ACC112 (cell line): ENCODE data around the gene SPOCK2.
A peak's percentile ranks its signal among the peaks of the same experiment; 100 is the strongest.
"Not testable (repeated sequence)": the region's sequence is repeated elsewhere in the genome, so short reads cannot be mapped to it uniquely, and the experiment has no call there.

Experiments used
- H2AFZ ChIP-seq: fragments of 200-600 bp; sonication (generic); one replicate; pipeline ENCODE4 v1.6.0; 2017; ENCODE audit warnings: antibody characterized with exemption, low read length; ENCODE audit not compliant: unreplicated experiment
- H3K27ac ChIP-seq: fragments of 200-600 bp; sonication (generic); 2 replicates; pipeline ENCODE4 v1.5.1; 2014; ENCODE audit warnings: low read depth, mild to moderate bottlenecking, antibody characterized with exemption, low read length, moderate library complexity
- H3K27me3 ChIP-seq: fragments of 200-600 bp; sonication (generic); 2 replicates; pipeline ENCODE4 v1.6.1; 2014; ENCODE audit warnings: mild to moderate bottlenecking, antibody characterized with exemption, low read length, moderate library complexity, mixed read lengths; ENCODE audit not compliant: insufficient read depth
- H3K36me3 ChIP-seq: fragments of 200-600 bp; sonication (generic); 2 replicates; pipeline ENCODE4 v1.6.1; 2016; ENCODE audit warnings: mild to moderate bottlenecking, antibody characterized with exemption, low read length, moderate library complexity, mixed read lengths; ENCODE audit not compliant: insufficient read depth
- H3K4me1 ChIP-seq: fragments of 200-600 bp; sonication (generic); one replicate; pipeline ENCODE4 v1.6.1; 2016; ENCODE audit warnings: low read length, mixed read lengths; ENCODE audit not compliant: insufficient read depth, unreplicated experiment, control insufficient read depth
- H3K4me3 ChIP-seq: fragments of 200-600 bp; sonication (generic); 2 replicates; pipeline ENCODE4 v1.5.1; 2014; ENCODE audit warnings: mild to moderate bottlenecking, low read depth, low read length
- H3K79me2 ChIP-seq: fragments of 200-600 bp; sonication (generic); one replicate; pipeline ENCODE4 v1.6.0; 2016; ENCODE audit warnings: low read length; ENCODE audit not compliant: control insufficient read depth, unreplicated experiment, insufficient read depth

The SPOCK2 gene, protein sequence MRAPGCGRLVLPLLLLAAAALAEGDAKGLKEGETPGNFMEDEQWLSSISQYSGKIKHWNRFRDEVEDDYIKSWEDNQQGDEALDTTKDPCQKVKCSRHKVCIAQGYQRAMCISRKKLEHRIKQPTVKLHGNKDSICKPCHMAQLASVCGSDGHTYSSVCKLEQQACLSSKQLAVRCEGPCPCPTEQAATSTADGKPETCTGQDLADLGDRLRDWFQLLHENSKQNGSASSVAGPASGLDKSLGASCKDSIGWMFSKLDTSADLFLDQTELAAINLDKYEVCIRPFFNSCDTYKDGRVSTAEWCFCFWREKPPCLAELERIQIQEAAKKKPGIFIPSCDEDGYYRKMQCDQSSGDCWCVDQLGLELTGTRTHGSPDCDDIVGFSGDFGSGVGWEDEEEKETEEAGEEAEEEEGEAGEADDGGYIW

DNA sequence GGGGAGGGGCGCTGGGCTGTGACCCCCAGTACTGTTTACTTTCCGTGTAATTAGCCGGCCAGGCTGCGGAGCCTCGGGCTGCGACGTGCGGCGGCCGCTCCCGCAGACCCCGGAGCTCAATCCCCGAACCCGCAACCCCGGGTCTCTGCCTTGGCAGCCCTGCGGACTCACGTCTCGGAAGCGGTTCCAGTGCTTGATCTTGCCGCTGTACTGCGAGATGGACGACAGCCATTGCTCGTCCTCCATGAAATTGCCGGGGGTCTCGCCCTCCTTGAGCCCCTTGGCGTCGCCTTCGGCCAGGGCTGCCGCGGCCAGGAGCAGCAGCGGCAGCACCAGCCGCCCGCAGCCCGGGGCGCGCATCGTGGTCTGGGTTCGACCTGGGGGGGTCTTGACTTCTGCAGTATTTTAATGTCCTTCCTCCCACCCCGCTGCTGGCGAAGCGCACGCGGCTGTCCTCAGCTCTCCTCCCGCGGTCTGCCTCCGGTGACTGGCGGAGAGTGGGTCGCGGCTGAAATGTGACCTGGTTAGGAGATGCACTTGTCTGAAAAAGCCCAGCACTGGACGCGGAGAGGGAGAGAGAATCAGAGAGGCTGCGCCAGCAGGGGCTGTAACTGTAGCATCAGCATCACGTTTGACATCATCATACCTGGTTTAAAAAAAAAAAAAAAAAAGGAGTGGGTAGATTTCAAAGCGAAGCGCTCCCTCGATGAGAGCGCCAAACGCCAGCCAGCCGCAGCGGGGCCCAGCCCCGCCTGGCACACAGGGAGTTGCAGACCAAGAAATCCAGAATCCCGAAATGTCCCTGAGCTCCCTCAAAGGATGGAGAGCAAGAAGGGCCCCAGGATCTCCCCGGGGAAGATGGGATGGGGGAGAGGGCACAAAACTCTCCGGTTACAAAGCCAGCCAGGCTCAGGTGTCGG, at the start of gene SPOCK2:
TSS of gene SPOCK2 (minus strand) at position 583 of the 920 bp plus-strand sequence. CDS start at position 360, 223 bp downstream.
- Histone ChIP-seq H3K27me3 (peaks cover 39% of the 10 kb centered on the region), H3K79me2 (no peaks in the 10 kb centered on the region), H3K36me3 (no peaks in the 10 kb centered on the region), H3K4me3 (peak within 1 kb of the TSS; percentile 64), H2AFZ (no peak within 1 kb of the TSS), H3K27ac (no peak within 1 kb of the TSS), H3K4me1 (peaks cover 5% of the 10 kb centered on the region)

- H3K27ac ChIP-seq = no peak overlapping the region
- no peaks in the 10 kb centered on the region for H3K79me2 ChIP-seq
- no peaks in the 10 kb centered on the region for H3K27me3 ChIP-seq
- 0 out of 2 replicates have a peak, but pooled peaks cover 8% of the 10 kb centered on the region for H3K36me3 ChIP-seq
- peaks cover 12% of the 10 kb centered on the region for H3K4me1 ChIP-seq
- no peak overlapping the region for H2AFZ ChIP-seq
- H3K4me3 ChIP-seq = no peak overlapping the region
These were observed 49.2 kb upstream of the SPOCK2 start for GRCh38 chr10:72137583-72137982.

- H3K4me1 ChIP-seq = peaks cover 12% of the 10 kb centered on the region
- H3K36me3 ChIP-seq, H3K27me3 ChIP-seq, H3K27ac ChIP-seq, H3K4me3 ChIP-seq, H3K79me2 ChIP-seq, H2AFZ ChIP-seq: not testable (repeated sequence)
These were observed 47.9 kb upstream of the SPOCK2 start for GRCh38 chr10:72136225-72136624.

GRCh38 chr10:72134785-72135767, 46.7 kb upstream of the SPOCK2 start:
- H3K36me3 ChIP-seq = 0 out of 2 replicates have a peak, but pooled peaks cover 8% of the 10 kb centered on the region
- no peaks in the 10 kb centered on the region for H3K27me3 ChIP-seq
- no peak overlapping the region for H2AFZ ChIP-seq
- H3K79me2 ChIP-seq = no peaks in the 10 kb centered on the region
- H3K27ac ChIP-seq = no peak overlapping the region
- no peak overlapping the region for H3K4me3 ChIP-seq
- H3K4me1 ChIP-seq = peaks cover 12% of the 10 kb centered on the region

DNA sequence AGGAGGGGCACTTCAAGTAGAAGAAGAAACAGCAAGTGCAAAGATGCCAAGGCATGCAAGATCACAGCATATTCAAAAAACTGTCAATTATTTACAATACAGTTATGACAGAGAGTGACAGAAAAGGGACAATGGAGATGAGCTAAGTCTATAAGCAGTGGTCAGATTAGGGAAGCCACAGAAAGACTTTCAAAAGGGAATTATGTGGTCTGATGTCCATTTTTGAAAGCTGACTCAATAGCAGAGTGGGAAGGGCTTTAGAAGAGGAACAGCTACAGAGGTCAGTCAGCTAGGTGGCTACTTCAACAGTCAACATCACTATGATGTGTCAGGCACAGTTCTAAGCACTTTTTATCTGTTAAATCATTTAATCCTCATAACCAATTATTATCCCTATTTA, 45.2 kb upstream of the SPOCK2 start:
- H3K36me3 ChIP-seq = 0 out of 2 replicates have a peak, but pooled peaks cover 8% of the 10 kb centered on the region
- no peaks in the 10 kb centered on the region for H3K79me2 ChIP-seq
- peaks cover 12% of the 10 kb centered on the region for H3K4me1 ChIP-seq
- H3K27me3 ChIP-seq = no peaks in the 10 kb centered on the region
- H3K27ac ChIP-seq = no peak overlapping the region
- no peak overlapping the region for H3K4me3 ChIP-seq
- H2AFZ ChIP-seq = no peak overlapping the region

- H3K79me2 ChIP-seq = no peaks in the 10 kb centered on the region
- 0 out of 2 replicates have a peak, but pooled peaks cover 8% of the 10 kb centered on the region for H3K36me3 ChIP-seq
- H3K27ac ChIP-seq = no peak overlapping the region
- no peak overlapping the region for H2AFZ ChIP-seq
- H3K4me1 ChIP-seq = peaks cover 12% of the 10 kb centered on the region
- H3K27me3 ChIP-seq = no peaks in the 10 kb centered on the region
- no peak overlapping the region for H3K4me3 ChIP-seq
These were observed 44.5 kb upstream of the SPOCK2 start for GRCh38 chr10:72132854-72133253.

- Histone ChIP-seq H3K4me1 (peaks cover 5% of the 10 kb centered on the region), H2AFZ (no peak overlapping the region), H3K4me3 (no peak overlapping the region), H3K27me3 (no peaks in the 10 kb centered on the region), H3K79me2 (no peaks in the 10 kb centered on the region), H3K36me3 (no peaks in the 10 kb centered on the region), H3K27ac (no peak overlapping the region)
These were observed 39.2 kb upstream of the SPOCK2 start for GRCh38 chr10:72127571-72127970.

- H2AFZ ChIP-seq = no peak overlapping the region
- H3K4me1 ChIP-seq = peaks cover 5% of the 10 kb centered on the region
- no peak overlapping the region for H3K27ac ChIP-seq
- no peaks in the 10 kb centered on the region for H3K36me3 ChIP-seq
- H3K79me2 ChIP-seq = no peaks in the 10 kb centered on the region
- no peaks in the 10 kb centered on the region for H3K27me3 ChIP-seq
- no peak overlapping the region for H3K4me3 ChIP-seq
These were observed 38.5 kb upstream of the SPOCK2 start for GRCh38 chr10:72126872-72127232.

DNA sequence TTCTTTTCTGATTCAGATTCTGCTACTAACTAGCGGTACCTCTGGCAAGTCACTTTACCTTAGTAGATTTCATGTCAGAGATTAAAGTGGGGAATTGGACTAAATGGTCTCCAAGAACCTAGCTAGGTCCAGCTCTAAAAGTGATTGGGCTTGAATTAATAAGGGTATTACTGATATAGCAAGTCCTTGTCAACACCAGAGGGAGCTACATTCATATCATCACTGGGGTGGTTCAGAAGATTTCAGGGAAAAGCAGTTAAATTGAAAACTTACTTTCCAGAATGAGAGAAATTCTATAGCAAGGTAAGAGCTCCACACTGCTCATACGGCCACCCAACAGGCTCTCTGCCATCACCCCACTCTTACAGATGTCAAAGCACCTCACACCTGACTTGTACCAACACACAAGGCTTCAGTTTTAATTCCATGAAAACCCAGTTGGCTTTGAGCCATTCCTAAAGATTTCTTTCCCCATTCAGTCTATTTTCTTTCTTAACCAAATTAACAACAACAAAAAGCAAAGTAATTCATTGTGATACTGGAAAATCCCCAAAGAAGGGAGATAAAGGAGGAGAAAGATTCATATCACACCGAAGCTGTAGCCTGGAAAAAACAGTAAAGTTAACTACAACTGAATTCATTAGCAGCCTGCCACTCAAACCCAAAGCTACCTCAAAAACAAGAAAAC, 38.0 kb upstream of the SPOCK2 start:
- H2AFZ ChIP-seq = no peak overlapping the region
- no peaks in the 10 kb centered on the region for H3K27me3 ChIP-seq
- no peak overlapping the region for H3K27ac ChIP-seq
- H3K36me3 ChIP-seq = no peaks in the 10 kb centered on the region
- peaks cover 5% of the 10 kb centered on the region for H3K4me1 ChIP-seq
- H3K79me2 ChIP-seq = no peaks in the 10 kb centered on the region
- H3K4me3 ChIP-seq = no peak overlapping the region
